Measurements from ENCODE around the gene ZSCAN18.

ZSCAN18 gene

GRCh38 chr19:58042495-58043340, 55.3 kb downstream of the ZSCAN18 start:
- no peak overlapping the region for H3K4me3 ChIP-seq (ENCODE audit: extremely low read depth, insufficient read depth, low read length, poor library complexity, severe bottlenecking)
- H3K4me1 ChIP-seq (ENCODE audit: control insufficient read depth, insufficient read depth, low read length, poor library complexity, severe bottlenecking) = no peaks in the 10 kb centered on the region
- H3K9me3 ChIP-seq (ENCODE audit: control insufficient read depth, low read length) = peaks cover 48% of the 10 kb centered on the region
- H3K36me3 ChIP-seq (ENCODE audit: control insufficient read depth, insufficient read depth, low read length) = no peaks in the 10 kb centered on the region
- H3K27ac ChIP-seq (ENCODE audit: low read depth, low read length, severe bottlenecking) = no peak overlapping the region
- WGBS, 2 experiments (ENCODE audit: insufficient coverage in 2 of 2) = 75 to 81% methylated on average over 46 to 47 of the region's 54 CpGs

GRCh38 chr19:58040751-58041525, 57.1 kb downstream of the ZSCAN18 start:
- H3K4me1 ChIP-seq (ENCODE audit: control insufficient read depth, insufficient read depth, low read length, poor library complexity, severe bottlenecking) = no peaks in the 10 kb centered on the region
- 76 to 83% methylated on average over 21 of the region's 21 CpGs for WGBS, 2 experiments (ENCODE audit: insufficient coverage in 2 of 2)
- H3K9me3 ChIP-seq (ENCODE audit: control insufficient read depth, low read length) = peaks cover 35% of the 10 kb centered on the region
- H3K36me3 ChIP-seq (ENCODE audit: control insufficient read depth, insufficient read depth, low read length) = no peaks in the 10 kb centered on the region
- no peak overlapping the region for H3K4me3 ChIP-seq (ENCODE audit: extremely low read depth, insufficient read depth, low read length, poor library complexity, severe bottlenecking)
- H3K27ac ChIP-seq (ENCODE audit: low read depth, low read length, severe bottlenecking) = no peak overlapping the region

- Histone ChIP-seq H3K36me3 (ENCODE audit: control insufficient read depth, insufficient read depth, low read length) (no peaks in the 10 kb centered on the region), H3K27ac (ENCODE audit: low read depth, low read length, severe bottlenecking) (no peak overlapping the region), H3K4me3 (ENCODE audit: extremely low read depth, insufficient read depth, low read length, poor library complexity, severe bottlenecking) (no peak overlapping the region), H3K4me1 (ENCODE audit: control insufficient read depth, insufficient read depth, low read length, poor library complexity, severe bottlenecking) (no peaks in the 10 kb centered on the region), H3K9me3 (ENCODE audit: control insufficient read depth, low read length) (peaks cover 38% of the 10 kb centered on the region)
- 45 to 59% methylated on average over 6 to 8 of the region's 8 CpGs for WGBS, 2 experiments (ENCODE audit: insufficient coverage in 2 of 2)
Observed at GRCh38 chr19:58038688-58039204, 59.3 kb downstream of the ZSCAN18 start.

- Histone ChIP-seq H3K4me1 (ENCODE audit: control insufficient read depth, insufficient read depth, low read length, poor library complexity, severe bottlenecking) (no peaks in the 10 kb centered on the region), H3K9me3 (ENCODE audit: control insufficient read depth, low read length) (peaks cover 40% of the 10 kb centered on the region), H3K36me3 (ENCODE audit: control insufficient read depth, insufficient read depth, low read length) (no peaks in the 10 kb centered on the region), H3K4me3 (ENCODE audit: extremely low read depth, insufficient read depth, low read length, poor library complexity, severe bottlenecking) (no peak overlapping the region), H3K27ac (ENCODE audit: low read depth, low read length, severe bottlenecking) (no peak overlapping the region)
- 79 to 80% methylated on average over 23 to 36 of the region's 44 CpGs for WGBS, 2 experiments (ENCODE audit: insufficient coverage in 2 of 2)
Observed at GRCh38 chr19:58037927-58038687, 59.9 kb downstream of the ZSCAN18 start.

DNA sequence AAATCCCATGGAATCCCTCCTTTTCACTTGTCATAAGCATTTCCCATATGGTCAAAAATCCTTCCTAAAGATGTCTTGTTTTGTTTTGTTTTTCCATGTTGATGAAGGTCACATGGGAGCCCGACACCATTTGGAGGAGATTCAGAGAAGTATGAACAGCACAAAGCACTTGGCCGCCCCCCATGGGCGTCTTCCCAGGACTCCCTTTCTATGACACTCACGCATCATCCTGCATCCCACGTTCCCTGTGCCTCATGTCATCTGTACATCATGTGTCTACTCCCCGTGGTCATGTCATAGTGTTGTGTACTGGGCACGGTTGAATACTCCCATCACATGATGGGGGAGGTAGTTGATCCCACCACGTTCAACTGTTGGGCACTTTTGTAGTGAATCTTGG, 62.2 kb downstream of the ZSCAN18 start:
- no peaks in the 10 kb centered on the region for H3K36me3 ChIP-seq (ENCODE audit: control insufficient read depth, insufficient read depth, low read length)
- H3K9me3 ChIP-seq (ENCODE audit: control insufficient read depth, low read length) = peaks cover 29% of the 10 kb centered on the region
- no peak overlapping the region for H3K27ac ChIP-seq (ENCODE audit: low read depth, low read length, severe bottlenecking)
- WGBS, 2 experiments (ENCODE audit: insufficient coverage in 2 of 2) = 73 to 84% methylated on average over 7 of the region's 8 CpGs
- H3K4me3 ChIP-seq (ENCODE audit: extremely low read depth, insufficient read depth, low read length, poor library complexity, severe bottlenecking) = no peak overlapping the region
- no peaks in the 10 kb centered on the region for H3K4me1 ChIP-seq (ENCODE audit: control insufficient read depth, insufficient read depth, low read length, poor library complexity, severe bottlenecking)

- 40 to 58% methylated on average over 6 to 14 of the region's 20 CpGs for WGBS, 2 experiments (ENCODE audit: insufficient coverage in 2 of 2)
- H3K36me3 ChIP-seq (ENCODE audit: control insufficient read depth, insufficient read depth, low read length) = no peaks in the 10 kb centered on the region
- peaks cover 24% of the 10 kb centered on the region for H3K9me3 ChIP-seq (ENCODE audit: control insufficient read depth, low read length)
- H3K4me3 ChIP-seq (ENCODE audit: extremely low read depth, insufficient read depth, low read length, poor library complexity, severe bottlenecking) = peak overlapping the region; percentile 11
- H3K27ac ChIP-seq (ENCODE audit: low read depth, low read length, severe bottlenecking) = no peak overlapping the region
- no peaks in the 10 kb centered on the region for H3K4me1 ChIP-seq (ENCODE audit: control insufficient read depth, insufficient read depth, low read length, poor library complexity, severe bottlenecking)
Observed at GRCh38 chr19:58034477-58034793, 63.6 kb downstream of the ZSCAN18 start.

Measured in mesodermal cell (in vitro differentiated cells).